Vagina (tissue), 2 donors: ENCODE measurements around the gene GHR. TPM values are rescaled to one million over a fixed set of nuclear protein-coding genes. Genes with fewer than 3 reads are reported as not detected.

ENCODE experiments used
- DNase-seq, 2 donors: peaks; one replicate each; pipeline ENCODE4 v3.0.0-alpha.2; 2017; ENCODE audit errors: extremely low spot score in 2 of 2
- H3K27ac ChIP-seq: fragments of 200-600 bp; sonication (generic); one replicate; pipeline ENCODE4 v1.5.1; 2019
- H3K27me3 ChIP-seq: fragments of 200-600 bp; sonication (generic); one replicate; pipeline ENCODE4 v1.5.1; 2019
- H3K36me3 ChIP-seq, 2 donors: fragments of 200-600 bp; sonication (generic); one replicate each; pipeline ENCODE4 v1.5.1; 2017 to 2019
- H3K4me1 ChIP-seq: fragments of 200-600 bp; sonication (generic); one replicate; pipeline ENCODE4 v1.5.1; 2019
- H3K4me3 ChIP-seq, 2 donors: fragments of 200-600 bp; sonication (generic); 1 replicate in 1 of 2; 2 replicates in 1 of 2; pipeline ENCODE4 v1.5.1; 2016 to 2019
- H3K9me3 ChIP-seq: fragments of 200-600 bp; sonication (generic); one replicate; pipeline ENCODE4 v1.5.1; 2019
- POLR2A ChIP-seq, 2 donors: fragments of 450-650 bp; IDR thresholded peaks; one replicate each; pipeline ENCODE4 v1.6.1; 2017; ENCODE audit warnings: antibody characterized with exemption in 2 of 2, mild to moderate bottlenecking in 2 of 2, moderate library complexity in 2 of 2
- POLR2AphosphoS5 ChIP-seq, 2 donors: sonication (generic); formaldehyde crosslinking; IDR thresholded peaks; one replicate each; pipeline ENCODE4 v1.9.0; 2017; ENCODE audit warnings: antibody characterized with exemption in 2 of 2, mild to moderate bottlenecking in 2 of 2, low read depth in 1 of 2; ENCODE audit not compliant: insufficient read depth in 1 of 2
- intact Hi-C: fragments of 100-400 bp; cut with DNase I; formaldehyde crosslinking; loops from one replicate; pipeline ENCODE4 v1.15.1; 2023
- total RNA-seq: library from RNA; depleted of rRNA; stranded (reverse); fragments of >200 nt; gene quantifications from one replicate; pipeline ENCODE4 v1.2.3, GENCODE V29; 2016
- TF ChIP-seq, protein P1 (sequence below), 3 experiments: fragments of 450-650 bp in 2 of 3; fragments of 200-600 bp in 1 of 3; sonication (generic) in 1 of 3; IDR thresholded peaks; one replicate each; pipeline ENCODE4 v1.5.1; 2017 to 2019; ENCODE audit warnings: antibody characterized with exemption in 3 of 3, mild to moderate bottlenecking in 2 of 3, moderate library complexity in 2 of 3

Gene GHR
- total RNA-seq, 1 donor from 2014 or later = 16.7 TPM

DNA sequence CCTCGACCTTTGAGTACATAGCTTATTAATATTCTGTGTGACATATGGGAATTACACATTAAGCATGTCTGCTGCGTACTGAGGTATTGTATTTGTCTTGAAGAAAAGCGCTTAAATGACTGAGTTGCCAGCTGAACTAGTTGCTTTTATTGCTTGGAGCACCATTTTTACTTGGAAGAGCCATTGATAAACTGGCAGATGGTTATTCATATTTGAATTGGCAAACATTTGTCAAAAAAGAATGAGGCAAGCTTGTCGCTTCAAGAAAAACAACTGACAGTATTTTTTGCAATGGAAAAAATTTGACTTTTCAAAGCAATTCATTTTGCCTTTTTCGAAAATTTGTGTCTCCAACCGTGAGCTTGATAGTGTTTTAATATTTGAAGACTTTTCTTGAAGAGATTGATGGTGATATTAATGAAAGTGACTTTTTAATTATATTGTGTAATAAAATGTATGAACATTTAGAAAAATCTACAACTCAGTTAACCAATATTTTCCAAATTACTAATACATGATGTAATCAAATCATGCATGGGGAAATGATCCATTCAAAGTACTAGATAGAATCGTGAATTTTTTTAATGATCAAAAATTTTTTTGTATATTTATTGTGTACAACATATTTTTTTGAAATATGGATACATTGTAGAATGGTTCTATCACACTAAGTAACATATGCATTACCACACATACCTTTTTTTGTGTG, 278.3 kb downstream of the GHR start:
- no peak for DNase-seq
- no peak overlapping the region for H3K4me3 ChIP-seq
- H3K27me3 ChIP-seq = no peaks in the 10 kb centered on the region
- H3K27ac ChIP-seq = no peak overlapping the region
- H3K9me3 ChIP-seq = peaks cover 5% of the 10 kb centered on the region
- H3K4me1 ChIP-seq = no peaks in the 10 kb centered on the region
- no peaks in the 10 kb centered on the region for H3K36me3 ChIP-seq
- intact Hi-C loops = no loop called here
- TF ChIP-seq POLR2A (IDR thresholded peaks at IDR 0.05) (no peak), POLR2AphosphoS5 (IDR thresholded peaks at IDR 0.05; ENCODE audit: insufficient read depth in 1 of 2, low read depth in 1 of 2) (no peak)
- TF ChIP-seq, protein P1, sequence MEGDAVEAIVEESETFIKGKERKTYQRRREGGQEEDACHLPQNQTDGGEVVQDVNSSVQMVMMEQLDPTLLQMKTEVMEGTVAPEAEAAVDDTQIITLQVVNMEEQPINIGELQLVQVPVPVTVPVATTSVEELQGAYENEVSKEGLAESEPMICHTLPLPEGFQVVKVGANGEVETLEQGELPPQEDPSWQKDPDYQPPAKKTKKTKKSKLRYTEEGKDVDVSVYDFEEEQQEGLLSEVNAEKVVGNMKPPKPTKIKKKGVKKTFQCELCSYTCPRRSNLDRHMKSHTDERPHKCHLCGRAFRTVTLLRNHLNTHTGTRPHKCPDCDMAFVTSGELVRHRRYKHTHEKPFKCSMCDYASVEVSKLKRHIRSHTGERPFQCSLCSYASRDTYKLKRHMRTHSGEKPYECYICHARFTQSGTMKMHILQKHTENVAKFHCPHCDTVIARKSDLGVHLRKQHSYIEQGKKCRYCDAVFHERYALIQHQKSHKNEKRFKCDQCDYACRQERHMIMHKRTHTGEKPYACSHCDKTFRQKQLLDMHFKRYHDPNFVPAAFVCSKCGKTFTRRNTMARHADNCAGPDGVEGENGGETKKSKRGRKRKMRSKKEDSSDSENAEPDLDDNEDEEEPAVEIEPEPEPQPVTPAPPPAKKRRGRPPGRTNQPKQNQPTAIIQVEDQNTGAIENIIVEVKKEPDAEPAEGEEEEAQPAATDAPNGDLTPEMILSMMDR (IDR thresholded peaks at IDR 0.05) = no peak

DNA sequence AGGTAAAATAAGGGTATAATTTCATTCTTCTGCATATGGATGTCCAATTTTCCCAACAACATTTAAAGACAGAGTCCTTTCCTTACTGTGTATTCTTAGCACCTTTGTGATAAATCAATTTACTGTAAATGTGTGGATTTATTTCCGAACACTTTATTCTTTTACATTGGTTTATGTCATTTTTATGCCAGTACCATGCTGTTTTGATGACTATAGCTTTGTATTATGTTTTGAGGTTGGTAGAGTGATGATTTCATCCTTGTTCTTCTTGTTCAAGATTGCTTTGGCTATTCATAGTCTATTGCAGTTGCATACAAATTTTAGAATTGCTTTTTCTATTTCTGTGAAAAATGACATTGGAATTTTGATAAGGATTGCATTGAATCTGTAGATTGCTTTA, 280.0 kb downstream of the GHR start:
- Histone ChIP-seq H3K27me3 (no peaks in the 10 kb centered on the region), H3K27ac (no peak overlapping the region), H3K9me3 (peaks cover 5% of the 10 kb centered on the region), H3K4me1 (no peaks in the 10 kb centered on the region), H3K36me3 (no peaks in the 10 kb centered on the region), H3K4me3 (no peak overlapping the region)
- intact Hi-C loops = no loop called here
- no peak for DNase-seq
- TF ChIP-seq POLR2A (IDR thresholded peaks at IDR 0.05) (no peak), POLR2AphosphoS5 (IDR thresholded peaks at IDR 0.05; ENCODE audit: insufficient read depth in 1 of 2, low read depth in 1 of 2) (no peak)
- TF ChIP-seq, protein P1 (IDR thresholded peaks at IDR 0.05) = no peak

DNA sequence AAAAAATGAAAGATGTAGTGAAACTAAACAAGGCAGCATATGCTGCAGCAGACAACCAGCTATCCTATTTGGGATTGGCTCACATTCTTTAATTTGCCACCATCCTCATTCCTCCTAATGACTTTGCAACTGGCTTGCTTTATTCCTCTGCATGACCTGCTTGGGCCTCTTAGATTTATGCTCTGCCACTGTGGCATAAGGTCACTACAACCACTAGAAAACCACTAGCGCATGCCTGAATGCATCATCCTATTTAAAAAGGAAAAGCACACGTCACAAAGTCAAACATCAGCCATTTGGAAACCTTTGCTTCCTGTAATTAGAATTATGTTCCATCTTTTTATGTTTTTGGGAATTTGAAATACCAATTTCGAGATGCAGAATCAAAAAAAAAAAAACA, 292.5 kb downstream of the GHR start:
- no peaks in the 10 kb centered on the region for H3K27me3 ChIP-seq
- H3K36me3 ChIP-seq = peaks cover 0 to 6% of the 10 kb centered on the region in 2 donors
- H3K9me3 ChIP-seq = no peaks in the 10 kb centered on the region
- DNase-seq = no peak
- TF ChIP-seq POLR2A (IDR thresholded peaks at IDR 0.05) = no peak
- no peak for TF ChIP-seq POLR2AphosphoS5 (IDR thresholded peaks at IDR 0.05; ENCODE audit: insufficient read depth in 1 of 2, low read depth in 1 of 2)
- TF ChIP-seq, protein P1 (IDR thresholded peaks at IDR 0.05) = no peak
- H3K4me3 ChIP-seq = no peak overlapping the region
- H3K27ac ChIP-seq = no peak overlapping the region
- no peaks in the 10 kb centered on the region for H3K4me1 ChIP-seq
- intact Hi-C loops = no loop called here

DNA sequence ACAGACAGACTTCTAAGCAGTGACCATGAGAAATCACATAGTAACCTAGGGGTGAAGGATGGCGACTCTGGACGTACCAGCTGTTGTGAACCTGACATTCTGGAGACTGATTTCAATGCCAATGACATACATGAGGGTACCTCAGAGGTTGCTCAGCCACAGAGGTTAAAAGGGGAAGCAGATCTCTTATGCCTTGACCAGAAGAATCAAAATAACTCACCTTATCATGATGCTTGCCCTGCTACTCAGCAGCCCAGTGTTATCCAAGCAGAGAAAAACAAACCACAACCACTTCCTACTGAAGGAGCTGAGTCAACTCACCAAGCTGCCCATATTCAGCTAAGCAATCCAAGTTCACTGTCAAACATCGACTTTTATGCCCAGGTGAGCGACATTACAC, 295.4 kb downstream of the GHR start:
- intact Hi-C loops = no loop called here
- DNase-seq = no peak
- H3K36me3 ChIP-seq = peaks cover 0 to 6% of the 10 kb centered on the region in 2 donors
- H3K27ac ChIP-seq = no peak overlapping the region
- no peaks in the 10 kb centered on the region for H3K27me3 ChIP-seq
- TF ChIP-seq, protein P1 (IDR thresholded peaks at IDR 0.05) = no peak
- TF ChIP-seq POLR2A (IDR thresholded peaks at IDR 0.05) (no peak), POLR2AphosphoS5 (IDR thresholded peaks at IDR 0.05; ENCODE audit: insufficient read depth in 1 of 2, low read depth in 1 of 2) (no peak)
- H3K4me1 ChIP-seq = no peaks in the 10 kb centered on the region
- H3K4me3 ChIP-seq = no peak overlapping the region
- H3K9me3 ChIP-seq = no peaks in the 10 kb centered on the region

DNA sequence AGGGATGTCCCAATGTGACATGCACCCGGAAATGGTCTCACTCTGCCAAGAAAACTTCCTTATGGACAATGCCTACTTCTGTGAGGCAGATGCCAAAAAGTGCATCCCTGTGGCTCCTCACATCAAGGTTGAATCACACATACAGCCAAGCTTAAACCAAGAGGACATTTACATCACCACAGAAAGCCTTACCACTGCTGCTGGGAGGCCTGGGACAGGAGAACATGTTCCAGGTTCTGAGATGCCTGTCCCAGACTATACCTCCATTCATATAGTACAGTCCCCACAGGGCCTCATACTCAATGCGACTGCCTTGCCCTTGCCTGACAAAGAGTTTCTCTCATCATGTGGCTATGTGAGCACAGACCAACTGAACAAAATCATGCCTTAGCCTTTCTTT, 295.8 kb downstream of the GHR start:
- TF ChIP-seq POLR2A (IDR thresholded peaks at IDR 0.05) (no peak), POLR2AphosphoS5 (IDR thresholded peaks at IDR 0.05; ENCODE audit: insufficient read depth in 1 of 2, low read depth in 1 of 2) (no peak)
- TF ChIP-seq, protein P1 (IDR thresholded peaks at IDR 0.05) = no peak
- peaks cover 0 to 6% of the 10 kb centered on the region in 2 donors for H3K36me3 ChIP-seq
- no peaks in the 10 kb centered on the region for H3K4me1 ChIP-seq
- no peaks in the 10 kb centered on the region for H3K9me3 ChIP-seq
- no peak for DNase-seq
- intact Hi-C loops = no loop called here
- H3K27ac ChIP-seq = no peak overlapping the region
- no peak overlapping the region for H3K4me3 ChIP-seq
- H3K27me3 ChIP-seq = no peaks in the 10 kb centered on the region
